HCT116 (cell line): ENCODE results near the gene GIMAP5.

ENCODE experiments used
- CEBPB ChIP-seq: IDR thresholded peaks from 2 replicates; pipeline ENCODE4 v1.6.1; 2012; ENCODE audit warnings: low read depth
- CTCF ChIP-seq, 3 experiments: fragments of 200-600 bp in 1 of 3; sonication (generic) in 1 of 3; IDR thresholded peaks in 2 of 3; conservative IDR thresholded peaks in 1 of 3; 2 replicates each; pipeline ENCODE4 v1.5.1; 2012 to 2017; ENCODE audit warnings: low read depth in 2 of 3, low read length in 2 of 3, antibody characterized with exemption in 1 of 3, borderline replicate concordance in 1 of 3, control low read depth in 1 of 3, mild to moderate bottlenecking in 1 of 3, mixed read lengths in 1 of 3, mixed run types in 1 of 3, moderate library complexity in 1 of 3; ENCODE audit not compliant: insufficient read depth in 1 of 3
- EZH2 ChIP-seq: fragments of 200-600 bp; sonication (generic); IDR thresholded peaks from 2 replicates; pipeline ENCODE4 v1.6.1; 2017; ENCODE audit warnings: antibody characterized with exemption, mixed run types
- EZH2phosphoT487 ChIP-seq: fragments of 200-600 bp; IDR thresholded peaks from 2 replicates; pipeline ENCODE4 v1.6.1; 2018; ENCODE audit warnings: antibody characterized with exemption, borderline replicate concordance
- POLR2A ChIP-seq: IDR thresholded peaks from 2 replicates; pipeline ENCODE4 v1.7.0; 2011; ENCODE audit warnings: borderline replicate concordance; ENCODE audit not compliant: insufficient read depth, insufficient read length; ENCODE audit errors: extremely low read depth
- POLR2AphosphoS5 ChIP-seq: IDR thresholded peaks from 2 replicates; pipeline ENCODE4 v1.6.1; 2011; ENCODE audit warnings: mild to moderate bottlenecking, low read depth, low read length, moderate library complexity
- RAD21 ChIP-seq: IDR thresholded peaks from 2 replicates; pipeline ENCODE4 v1.6.1; 2012; ENCODE audit warnings: low read depth, mild to moderate bottlenecking
- REST ChIP-seq: IDR thresholded peaks from 2 replicates; pipeline ENCODE4 v1.6.1; 2012; ENCODE audit warnings: low read depth
- SP1 ChIP-seq: IDR thresholded peaks from 2 replicates; pipeline ENCODE4 v1.6.1; 2012; ENCODE audit warnings: low read depth
- YY1 ChIP-seq: IDR thresholded peaks from 2 replicates; pipeline ENCODE4 v1.6.1; 2011; ENCODE audit warnings: low read length, low read depth, moderate library complexity, mild to moderate bottlenecking; ENCODE audit not compliant: insufficient replicate concordance; ENCODE audit errors: extremely low read depth
- ZFX ChIP-seq: fragments of 450-650 bp; IDR thresholded peaks from 2 replicates; pipeline ENCODE4 v1.6.1; 2017

GRCh38 chr7:150788474-150789269, 51.5 kb downstream of the GIMAP5 start:
- TF ChIP-seq EZH2 (no peak), CTCF (IDR thresholded peaks at IDR 0.05 in 2 of 3, conservative IDR thresholded peaks at IDR 0.05 in 1 of 3; ENCODE audit: borderline replicate concordance in 1 of 3, insufficient read depth in 1 of 3, low read depth in 2 of 3, low read length in 2 of 3) (no peak), POLR2AphosphoS5 (no peak), POLR2A (no peak), REST (no peak), YY1 (no peak), ZFX (no peak), RAD21 (no peak), EZH2phosphoT487 (no peak), CEBPB (no peak), SP1 (no peak)
